Mononuclear cell (primary cell): Measurements from ENCODE around the gene PPP2R5B. TPM values are rescaled to one million over a fixed set of nuclear protein-coding genes. Genes with fewer than 3 reads are reported as not detected.

Experiments used
- H3K27me3 ChIP-seq: 2 replicates; pipeline ENCODE4 v1.6.0; 2011; ENCODE audit warnings: low read length, control low read depth; ENCODE audit not compliant: insufficient read depth
- H3K4me1 ChIP-seq: 2 replicates; pipeline ENCODE4 v1.5.1; 2011; ENCODE audit warnings: mild to moderate bottlenecking, low read length, control low read depth; ENCODE audit not compliant: insufficient read depth
- H3K4me3 ChIP-seq: 2 replicates; pipeline ENCODE4 v1.5.1; 2011; ENCODE audit warnings: mild to moderate bottlenecking, low read length, moderate library complexity
- H3K9me3 ChIP-seq: 2 replicates; pipeline ENCODE4 v1.5.1; 2011; ENCODE audit warnings: low read depth, mild to moderate bottlenecking, control low read depth, low read length
- total RNA-seq: library from RNA; depleted of rRNA; stranded (reverse); fragments of >200 nt; gene quantifications from one replicate; pipeline ENCODE4 v1.2.3, GENCODE V29; 2012

Gene PPP2R5B
- total RNA-seq, 1 donor: 5.8 TPM

- Histone ChIP-seq H3K27me3 (no peaks in the 10 kb centered on the region), H3K4me1 (peaks cover 18% of the 10 kb centered on the region), H3K9me3 (no peaks in the 10 kb centered on the region), H3K4me3 (no peak overlapping the region)
Observed at GRCh38 chr11:64926689-64927088, 2.2 kb downstream of the PPP2R5B start.

GRCh38 chr11:64928957-64929356, 4.5 kb downstream of the PPP2R5B start:
- Histone ChIP-seq H3K9me3 (no peaks in the 10 kb centered on the region), H3K4me3 (no peak overlapping the region), H3K27me3 (no peaks in the 10 kb centered on the region), H3K4me1 (peaks cover 12% of the 10 kb centered on the region)

- Histone ChIP-seq H3K4me1 (peaks cover 8% of the 10 kb centered on the region), H3K4me3 (no peak overlapping the region), H3K27me3 (no peaks in the 10 kb centered on the region), H3K9me3 (no peaks in the 10 kb centered on the region)
Observed at GRCh38 chr11:64929625-64930024, 5.1 kb downstream of the PPP2R5B start.

GRCh38 chr11:64930340-64930739, 5.9 kb downstream of the PPP2R5B start:
- Histone ChIP-seq H3K4me3 (no peak overlapping the region), H3K4me1 (peaks cover 2% of the 10 kb centered on the region), H3K9me3 (no peaks in the 10 kb centered on the region), H3K27me3 (no peaks in the 10 kb centered on the region)

- Histone ChIP-seq H3K4me1 (no peaks in the 10 kb centered on the region), H3K27me3 (no peaks in the 10 kb centered on the region), H3K4me3 (no peak overlapping the region), H3K9me3 (no peaks in the 10 kb centered on the region)
Observed at GRCh38 chr11:64931290-64931689, 6.8 kb downstream of the PPP2R5B start.

- Histone ChIP-seq H3K9me3 (no peaks in the 10 kb centered on the region), H3K4me3 (no peak overlapping the region), H3K4me1 (no peaks in the 10 kb centered on the region), H3K27me3 (no peaks in the 10 kb centered on the region)
Observed at GRCh38 chr11:64932324-64932723, 7.8 kb downstream of the PPP2R5B start.

GRCh38 chr11:64933213-64933934, 8.9 kb downstream of the PPP2R5B start:
- H3K4me1 ChIP-seq: no peaks in the 10 kb centered on the region
- H3K27me3 ChIP-seq: no peaks in the 10 kb centered on the region
- no peaks in the 10 kb centered on the region for H3K9me3 ChIP-seq
- no peak overlapping the region for H3K4me3 ChIP-seq

- H3K4me3 ChIP-seq: no peak overlapping the region
- H3K27me3 ChIP-seq: no peaks in the 10 kb centered on the region
- H3K4me1 ChIP-seq: no peaks in the 10 kb centered on the region
- H3K9me3 ChIP-seq: no peaks in the 10 kb centered on the region
Observed at GRCh38 chr11:64933935-64934681, 9.6 kb downstream of the PPP2R5B start.

- Histone ChIP-seq H3K4me1 (no peaks in the 10 kb centered on the region), H3K4me3 (no peak overlapping the region), H3K27me3 (no peaks in the 10 kb centered on the region), H3K9me3 (no peaks in the 10 kb centered on the region)
Observed at GRCh38 chr11:64934682-64935358, 10.3 kb downstream of the PPP2R5B start.

GRCh38 chr11:64935359-64936081, 11.0 kb downstream of the PPP2R5B start, which contains the start of gene GPHA2:
Gene GPHA2, minus strand, starts transcription at chr11:64935893. Its CDS starts 433 bp downstream, at chr11:64935460.
- Histone ChIP-seq H3K27me3 (no peaks in the 10 kb centered on the region), H3K9me3 (no peaks in the 10 kb centered on the region), H3K4me3 (no peak within 1 kb of the TSS), H3K4me1 (no peaks in the 10 kb centered on the region)

- H3K4me3 ChIP-seq: no peak overlapping the region
Observed at GRCh38 chr11:64936539-64936938, 12.1 kb downstream of the PPP2R5B start.

GRCh38 chr11:64947208-64947814, 22.8 kb downstream of the PPP2R5B start:
- Histone ChIP-seq H3K4me3 (no peak overlapping the region), H3K4me1 (no peaks in the 10 kb centered on the region), H3K27me3 (no peaks in the 10 kb centered on the region), H3K9me3 (no peaks in the 10 kb centered on the region)

More at GRCh38 chr11:64936539-64936938, 12.1 kb downstream of the PPP2R5B start:
- Histone ChIP-seq H3K27me3 (no peaks in the 10 kb centered on the region), H3K4me1 (no peaks in the 10 kb centered on the region), H3K9me3 (no peaks in the 10 kb centered on the region)

GRCh38 chr11:64951529-64951928, 27.0 kb downstream of the PPP2R5B start:
- no peak overlapping the region for H3K4me3 ChIP-seq
- H3K9me3 ChIP-seq: no peaks in the 10 kb centered on the region
- no peaks in the 10 kb centered on the region for H3K4me1 ChIP-seq
- peaks cover 6% of the 10 kb centered on the region for H3K27me3 ChIP-seq

GRCh38 chr11:64954201-64954600, 29.7 kb downstream of the PPP2R5B start:
- H3K27me3 ChIP-seq: peaks cover 6% of the 10 kb centered on the region
- H3K9me3 ChIP-seq: no peaks in the 10 kb centered on the region

More at GRCh38 chr11:64954201-64954600, 29.7 kb downstream of the PPP2R5B start:
- no peak overlapping the region for H3K4me3 ChIP-seq
- no peaks in the 10 kb centered on the region for H3K4me1 ChIP-seq
